ENCODE measurements around the gene SERPINA7. TPM values are rescaled to one million over a fixed set of nuclear protein-coding genes. Genes with fewer than 3 reads are reported as not detected.

The SERPINA7 gene
- polyA plus RNA-seq, 3 donors = 0.22 to 0.40 (median 0.28) TPM

Other genes starting within 250 kb of the SERPINA7 start
- gene NRK, start 216.2 kb downstream of the SERPINA7 start, polyA plus RNA-seq (ENCODE audit: insufficient read length in 3 of 3) = 10 to 100 TPM; 14.8 to 16.8 (median 15.1) TPM
- gene PWWP3B, start 129.6 kb upstream of the SERPINA7 start, polyA plus RNA-seq (ENCODE audit: insufficient read length in 3 of 3) = 1 to 10 TPM; 3.1 to 3.4 (median 3.3) TPM